HL-60/S4 treated with retinoic acid at 250 ng/mL for 4 days and 3 days (cell line): ENCODE measurements around the gene KIZ.

Experiments used
- in situ Hi-C: fragments of 300-500 bp; cut with MboI; formaldehyde crosslinking; loops from 2 replicates; pipeline ENCODE4 v1.7.0; 2022; ENCODE audit warnings: low sequenced_read_pairs

The KIZ gene

DNA sequence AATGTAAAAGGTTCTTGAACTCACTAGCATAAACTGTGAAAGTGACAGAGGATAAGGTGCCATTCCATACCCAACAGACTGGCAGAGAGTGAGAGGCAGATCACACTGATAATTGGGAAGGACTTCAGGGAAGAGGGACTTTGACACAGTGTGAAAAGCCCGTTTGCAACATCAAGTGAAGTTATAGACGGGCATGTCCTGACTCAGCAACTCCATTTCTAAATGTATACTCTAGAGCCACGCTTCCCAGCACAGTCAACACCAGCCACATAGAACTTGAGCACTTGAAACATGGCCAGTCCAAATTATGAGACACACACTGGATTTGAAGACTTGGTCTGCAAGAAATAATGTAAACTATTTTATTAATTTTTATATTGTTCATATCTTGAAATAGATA, 131.3 kb downstream of the KIZ start:
- in situ Hi-C loops: no loop called here

- in situ Hi-C loops: no loop called here
Measured at GRCh38 chr20:21258411-21258810, 132.5 kb downstream of the KIZ start.

DNA sequence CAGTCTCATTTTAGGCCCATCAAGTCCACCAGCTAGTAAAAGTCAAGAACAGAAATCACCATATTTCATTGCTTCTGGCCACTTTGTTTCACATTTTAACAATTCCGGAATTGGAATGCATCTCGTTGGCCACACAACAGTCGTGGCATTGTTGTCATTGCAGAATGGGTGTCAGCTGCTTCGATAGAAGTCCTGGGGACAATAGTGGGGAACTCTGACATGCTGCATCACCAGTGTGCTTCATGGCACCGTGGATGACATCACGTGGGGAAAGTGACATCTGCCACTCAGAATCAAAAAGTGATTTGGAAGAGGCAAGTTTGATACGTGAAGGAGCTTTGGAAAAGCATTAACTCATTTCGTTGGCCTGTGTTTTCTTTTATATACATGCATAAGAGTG, 133.5 kb downstream of the KIZ start:
- in situ Hi-C loops: no loop called here

DNA sequence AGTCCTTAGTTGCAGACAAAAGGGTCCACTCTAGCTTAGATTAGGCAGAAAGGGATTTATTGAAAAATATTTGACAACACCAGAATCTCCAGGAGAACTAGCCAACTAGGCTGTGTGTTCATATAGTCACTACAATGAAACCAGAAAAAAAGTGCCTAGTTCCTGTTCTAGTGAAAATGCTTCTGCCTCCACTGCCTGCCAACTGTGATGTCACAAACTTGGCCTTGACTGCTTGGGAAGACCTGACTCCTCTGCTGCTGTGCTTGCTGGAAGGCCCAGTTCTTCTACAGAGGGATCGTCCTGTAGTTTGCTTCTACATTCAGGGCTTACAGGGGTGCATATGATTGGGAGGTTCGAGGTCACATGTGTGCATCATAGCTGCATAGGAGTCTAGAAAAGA, 136.9 kb downstream of the KIZ start:
- in situ Hi-C loops: no loop called here

DNA sequence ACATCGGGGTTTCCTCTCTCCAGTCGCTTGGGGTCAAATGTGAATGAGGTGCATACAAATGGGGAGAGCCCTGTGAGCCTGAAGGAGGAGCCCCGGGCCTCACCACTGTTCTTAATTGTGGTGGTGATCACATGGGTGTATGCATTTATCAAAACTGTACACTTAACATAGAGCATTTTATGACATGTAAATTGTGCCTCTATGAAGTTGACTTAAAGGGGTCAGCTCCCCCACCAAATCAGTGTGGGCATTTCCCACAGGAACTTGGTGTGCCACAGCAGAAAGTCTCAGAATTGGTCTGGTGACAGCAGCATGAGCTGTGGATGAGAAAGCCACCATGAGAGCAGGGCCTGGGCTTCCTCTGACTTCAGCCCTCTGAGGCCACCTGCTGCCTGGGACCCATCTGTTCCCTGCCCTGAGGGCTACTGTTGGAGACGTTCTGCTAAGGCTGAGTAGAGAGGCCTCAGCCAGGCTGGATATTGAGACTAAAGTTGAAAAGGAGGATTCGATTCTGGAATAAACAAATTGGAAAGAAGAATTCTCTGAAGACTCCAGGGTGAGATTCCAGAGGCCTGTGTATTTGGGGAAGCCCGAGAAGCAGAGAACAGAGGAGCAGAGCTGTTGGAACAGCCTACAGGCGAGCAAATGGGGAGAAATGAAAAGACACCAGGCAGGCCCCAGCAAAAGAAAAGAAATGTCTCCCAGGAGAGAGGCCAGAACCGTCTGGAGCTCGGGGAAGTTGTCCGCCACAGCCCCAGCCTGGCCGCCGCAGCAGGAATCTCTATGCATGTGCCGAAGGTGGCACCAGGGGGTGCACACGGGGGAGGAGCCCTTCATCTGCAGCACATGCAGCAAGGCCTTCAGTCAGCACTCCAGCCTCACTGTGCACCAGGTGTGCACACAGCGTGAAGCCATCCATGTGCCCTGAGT, 139.6 kb downstream of the KIZ start:
- in situ Hi-C loops: no loop called here

DNA sequence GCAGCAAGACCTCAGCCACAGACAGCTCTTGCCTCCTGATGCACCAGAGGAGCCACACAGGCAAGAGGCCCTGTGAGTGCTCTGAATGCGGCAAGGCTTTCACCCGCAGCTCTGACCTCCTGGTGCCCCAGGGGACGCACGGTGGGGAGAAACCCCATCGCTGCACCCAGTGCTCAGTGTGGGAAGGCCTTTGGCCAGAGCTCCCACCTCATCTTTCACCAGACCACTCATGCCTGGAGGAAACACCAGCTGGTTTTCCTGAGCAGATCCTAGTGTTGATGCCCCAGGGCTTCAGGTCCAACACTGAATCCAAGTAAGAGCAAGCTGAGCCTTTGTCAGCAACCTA, 140.3 kb downstream of the KIZ start:
- in situ Hi-C loops: no loop called here

DNA sequence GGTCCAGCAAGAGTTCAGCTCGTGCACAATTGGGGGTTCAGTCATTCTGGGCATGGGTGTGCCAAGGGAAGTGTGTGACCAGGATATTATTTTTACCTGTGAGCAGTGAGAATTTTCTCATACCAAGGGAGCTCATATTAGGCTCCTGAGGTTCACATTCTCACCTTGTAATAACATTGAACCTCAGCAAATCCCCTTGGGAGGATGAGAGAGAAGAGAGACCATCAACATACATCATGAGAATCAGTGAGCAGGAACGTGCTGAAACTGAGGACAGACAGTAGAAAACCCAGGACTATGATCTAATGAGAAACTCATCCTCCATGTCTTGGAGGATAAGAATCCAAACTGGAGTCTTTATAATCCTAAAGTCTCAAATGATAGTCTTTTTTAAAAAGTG, 143.9 kb downstream of the KIZ start:
- in situ Hi-C loops: no loop called here

GRCh38 chr20:21270806-21271205, 144.9 kb downstream of the KIZ start:
- in situ Hi-C loops: no loop called here

DNA sequence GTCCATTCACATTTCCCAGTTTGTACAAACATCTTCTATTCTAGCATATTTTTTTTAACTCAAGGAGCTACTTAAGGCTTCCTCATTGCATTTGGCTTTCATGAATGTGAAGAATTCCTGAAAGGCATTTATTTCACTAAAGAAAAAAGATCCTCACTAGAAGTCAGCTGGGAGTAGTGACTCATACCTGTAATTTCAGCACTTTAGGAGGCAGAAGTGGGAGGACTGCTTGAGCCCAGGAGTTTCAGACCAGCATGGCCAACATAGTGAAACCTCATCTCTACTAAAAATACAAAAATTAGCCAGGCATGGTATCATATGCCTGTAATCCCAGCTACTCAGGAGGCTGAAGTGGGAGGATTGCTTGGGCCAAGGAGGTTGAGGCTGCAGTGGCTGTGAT, 146.4 kb downstream of the KIZ start:
- in situ Hi-C loops: no loop called here

GRCh38 chr20:21272679-21273078, 146.8 kb downstream of the KIZ start:
- in situ Hi-C loops: no loop called here

DNA sequence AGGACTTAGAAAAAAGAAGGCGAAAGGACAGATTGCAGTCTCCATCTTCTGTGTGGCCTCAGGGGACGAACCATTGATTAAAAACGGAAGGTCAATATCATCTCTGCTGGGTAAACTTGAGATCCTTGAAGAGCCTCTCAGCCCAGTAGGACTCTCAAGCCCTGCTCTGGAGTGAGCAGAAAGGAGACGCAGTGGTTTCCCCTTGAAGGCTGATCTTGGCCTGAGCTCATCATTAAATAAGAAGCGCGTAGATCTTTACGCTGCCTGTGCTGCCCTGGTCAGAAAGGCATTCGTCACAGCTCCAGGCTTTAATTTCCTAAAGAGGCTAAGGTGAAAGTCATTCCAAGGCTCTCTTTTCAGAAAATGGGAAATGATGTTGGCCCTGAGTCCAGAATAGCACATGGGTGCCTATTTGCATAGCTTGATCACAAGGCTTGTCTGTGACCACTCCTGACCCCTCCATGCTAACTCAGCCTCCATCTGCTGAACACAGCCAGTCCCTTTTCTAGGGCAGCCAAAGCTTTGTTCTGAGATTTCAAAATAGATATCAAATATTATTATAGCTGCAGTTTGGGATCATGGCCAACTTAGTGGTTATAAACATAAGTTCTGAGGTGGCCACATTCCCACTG, 148.0 kb downstream of the KIZ start:
- in situ Hi-C loops: no loop called here

DNA sequence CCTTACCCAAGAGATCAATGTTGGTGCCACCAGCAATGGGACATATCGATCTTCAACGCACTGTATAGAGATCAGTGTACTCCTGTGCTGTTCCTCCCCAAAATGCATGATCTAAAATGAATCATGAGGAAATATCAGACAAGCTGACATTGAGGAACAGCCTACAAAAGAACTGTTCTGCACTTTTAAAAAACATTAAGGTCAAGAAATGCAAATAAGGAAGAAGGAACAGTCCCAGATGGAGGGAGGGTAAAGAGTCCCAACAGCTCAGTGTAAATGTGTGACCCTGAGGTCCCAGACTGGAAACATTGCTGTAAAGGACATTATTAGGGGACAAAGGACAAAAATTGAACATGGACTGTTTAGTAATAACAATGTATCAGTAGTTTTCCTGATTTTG, 152.9 kb downstream of the KIZ start:
- in situ Hi-C loops: no loop called here

DNA sequence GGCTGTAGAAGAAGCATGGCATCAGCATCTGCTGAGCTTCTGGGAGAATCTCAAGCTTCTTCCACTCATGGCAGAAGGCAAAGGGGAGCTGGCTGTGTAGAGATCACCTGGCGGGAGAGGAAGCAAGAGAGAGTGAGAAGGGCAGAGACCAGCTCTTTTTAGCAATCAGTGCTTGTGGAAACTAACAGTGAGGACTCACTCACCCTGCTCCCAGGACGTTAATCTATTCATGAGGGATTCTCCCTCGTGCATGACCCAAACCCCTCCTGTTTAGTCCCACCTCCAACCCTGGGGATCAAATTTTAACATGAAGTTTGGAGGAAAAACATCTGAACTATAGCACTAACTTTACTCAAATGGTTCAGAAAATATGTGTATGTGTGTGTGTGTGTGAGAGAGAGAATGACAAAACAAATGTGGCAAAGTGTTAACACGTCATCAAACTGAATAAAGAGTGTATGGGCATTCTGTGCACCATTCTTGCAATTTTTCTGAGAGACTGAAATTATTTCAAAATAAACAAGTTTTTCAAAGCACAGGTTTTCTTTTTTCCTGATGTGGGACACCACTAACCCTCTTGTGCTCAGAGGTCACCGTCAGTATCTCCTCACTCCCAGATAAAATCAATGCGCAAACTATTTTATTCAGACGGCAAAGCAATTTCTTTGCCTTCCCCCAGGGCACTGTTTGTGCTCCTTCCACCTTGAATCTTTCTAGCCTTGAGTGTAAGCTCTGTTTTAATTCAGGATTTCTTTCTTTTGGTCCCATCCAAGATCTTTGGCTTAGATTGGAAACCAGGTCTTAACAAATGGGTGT, 154.0 kb downstream of the KIZ start:
- in situ Hi-C loops: no loop called here

GRCh38 chr20:21280522-21281016, 154.7 kb downstream of the KIZ start:
- in situ Hi-C loops: no loop called here

DNA sequence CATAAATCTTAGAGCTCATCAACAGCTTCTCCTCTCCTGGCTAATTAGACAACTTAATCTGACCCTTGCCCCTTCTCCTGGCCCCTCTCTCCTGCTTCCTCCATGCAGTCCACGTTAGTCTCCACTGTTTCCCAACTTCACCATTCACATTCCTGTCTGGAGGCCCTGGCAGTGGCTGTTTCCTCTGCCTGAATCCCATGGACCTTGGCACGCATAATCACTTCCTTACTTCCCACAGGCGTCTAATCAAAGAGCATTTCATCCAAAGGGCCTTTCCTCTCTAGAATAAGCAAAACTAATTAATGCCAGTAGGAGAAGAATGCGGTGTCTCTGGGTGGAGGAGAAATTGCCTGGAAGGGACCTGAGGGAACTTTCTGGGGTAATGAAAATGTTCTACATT, 160.9 kb downstream of the KIZ start:
- in situ Hi-C loops: no loop called here

DNA sequence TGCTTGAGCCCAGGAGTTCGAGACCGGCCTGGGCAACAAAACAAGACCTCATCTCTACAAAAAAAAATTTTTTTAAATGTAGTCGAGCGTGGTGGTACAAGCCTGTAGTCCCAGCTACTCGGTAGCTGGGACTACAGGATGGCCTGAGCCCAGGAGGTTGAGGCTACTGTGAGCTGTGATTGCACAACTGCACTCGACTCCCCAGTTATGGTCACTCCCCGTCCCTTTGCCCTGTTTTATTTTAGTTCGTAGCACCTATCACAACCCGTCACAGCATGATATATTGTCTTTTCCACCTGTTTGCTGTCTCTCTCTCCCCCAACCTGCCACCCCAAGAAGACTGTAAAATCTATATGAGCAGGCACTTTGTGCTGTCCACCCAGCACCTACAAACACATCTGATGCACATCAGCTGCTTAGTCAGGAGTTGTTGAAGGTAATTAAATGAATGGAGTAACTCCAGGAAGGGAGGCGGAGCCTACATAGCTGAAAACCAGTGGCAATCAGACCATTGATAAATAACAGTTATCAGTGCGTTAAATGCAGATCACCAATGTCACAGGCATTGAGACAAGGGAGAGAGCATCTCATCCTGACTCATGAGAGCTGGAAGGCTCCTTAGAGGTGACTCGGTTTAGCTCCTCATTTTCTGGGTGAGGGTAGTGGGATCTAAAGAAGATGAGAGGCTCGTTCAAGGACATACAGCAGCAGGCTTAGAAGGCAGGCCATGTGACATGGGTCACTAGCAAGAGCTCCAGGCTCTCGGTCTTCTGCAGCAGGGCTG, 162.9 kb downstream of the KIZ start:
- in situ Hi-C loops: no loop called here

- in situ Hi-C loops: no loop called here
Measured at GRCh38 chr20:21289651-21290050, 163.8 kb downstream of the KIZ start.

DNA sequence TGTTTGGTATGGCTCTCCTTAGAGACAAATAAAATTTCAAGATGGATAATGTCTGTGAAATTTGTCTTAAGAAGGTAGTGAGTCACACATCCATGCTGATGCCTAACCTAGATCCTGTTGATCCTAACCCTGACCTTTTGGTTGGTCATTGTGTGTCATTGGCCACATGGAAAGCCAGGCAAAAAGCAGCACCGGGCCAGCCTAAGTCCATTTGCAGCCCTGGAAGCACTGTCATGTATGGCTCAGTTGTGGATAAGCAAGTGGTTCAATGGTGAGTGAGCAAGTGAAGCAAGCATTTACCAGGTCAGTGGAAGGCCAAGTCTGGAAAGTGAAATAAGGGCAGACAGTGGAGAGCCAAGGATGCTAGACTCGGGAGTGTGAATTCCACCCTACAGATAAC, 165.1 kb downstream of the KIZ start:
- in situ Hi-C loops: no loop called here

- in situ Hi-C loops: no loop called here
Measured at GRCh38 chr20:21294755-21295154, 168.9 kb downstream of the KIZ start.
